BLaER1 (cell line): ENCODE data around the gene IL13.
"Not testable (repeated sequence)": the region's sequence is repeated elsewhere in the genome, so short reads cannot be mapped to it uniquely, and the experiment has no call there.

Experiments
- H3K27ac ChIP-seq: shearing (Covaris generic); formaldehyde crosslinking; 2 replicates; pipeline ENCODE4 v1.8.1; 2022
- H3K27me3 ChIP-seq: shearing (Covaris generic); formaldehyde crosslinking; 2 replicates; pipeline ENCODE4 v1.8.1; 2022
- H3K36me3 ChIP-seq: shearing (Covaris generic); formaldehyde crosslinking; 2 replicates; pipeline ENCODE4 v1.8.1; 2022
- H3K4me1 ChIP-seq: shearing (Covaris generic); formaldehyde crosslinking; 2 replicates; pipeline ENCODE4 v1.8.1; 2022
- H3K4me2 ChIP-seq: shearing (Covaris generic); formaldehyde crosslinking; 2 replicates; pipeline ENCODE4 v1.8.1; 2022
- H3K4me3 ChIP-seq: shearing (Covaris generic); formaldehyde crosslinking; 2 replicates; pipeline ENCODE4 v1.8.1; 2022
- H3K9ac ChIP-seq: shearing (Covaris generic); formaldehyde crosslinking; 2 replicates; pipeline ENCODE4 v1.8.1; 2022
- H3K9me3 ChIP-seq: shearing (Covaris generic); formaldehyde crosslinking; 2 replicates; pipeline ENCODE4 v1.8.1; 2022
- H4K20me1 ChIP-seq: shearing (Covaris generic); formaldehyde crosslinking; 2 replicates; pipeline ENCODE4 v1.8.1; 2022
- Cebpa-rat ChIP-seq: shearing (Covaris generic); IDR thresholded peaks from 2 replicates; pipeline ENCODE4 v1.8.1; 2022

Gene IL13

GRCh38 chr5:132686193-132686592 lies 28.2 kb downstream of the IL13 start:
- no peaks in the 10 kb centered on the region for H4K20me1 ChIP-seq
- H3K4me2 ChIP-seq, result no peak overlapping the region
- no peaks in the 10 kb centered on the region for H3K9me3 ChIP-seq
- H3K9ac ChIP-seq, result no peak overlapping the region
- no peak overlapping the region for H3K4me3 ChIP-seq
- no peaks in the 10 kb centered on the region for H3K27me3 ChIP-seq
- no peaks in the 10 kb centered on the region for H3K36me3 ChIP-seq
- TF ChIP-seq Cebpa-rat, result no peak
- H3K4me1 ChIP-seq, result peaks cover 42% of the 10 kb centered on the region
- no peak overlapping the region for H3K27ac ChIP-seq

- Histone ChIP-seq H3K4me3 (no peak overlapping the region), H3K27ac (no peak overlapping the region)
Observed at GRCh38 chr5:132687995-132688394, 30.0 kb downstream of the IL13 start.

GRCh38 chr5:132688536-132689339 lies 30.8 kb downstream of the IL13 start:
- Histone ChIP-seq H3K4me2 (no peak overlapping the region), H3K27me3 (no peaks in the 10 kb centered on the region), H3K36me3 (no peaks in the 10 kb centered on the region), H3K4me3 (no peak overlapping the region), H3K9ac (no peak overlapping the region), H4K20me1 (no peaks in the 10 kb centered on the region), H3K27ac (no peak overlapping the region), H3K4me1 (peaks cover 36% of the 10 kb centered on the region), H3K9me3 (no peaks in the 10 kb centered on the region)
- TF ChIP-seq Cebpa-rat, result no peak

More at GRCh38 chr5:132687995-132688394, 30.0 kb downstream of the IL13 start:
- H3K27me3 ChIP-seq, result no peaks in the 10 kb centered on the region
- peaks cover 36% of the 10 kb centered on the region for H3K4me1 ChIP-seq
- H3K9ac ChIP-seq, result no peak overlapping the region
- H3K9me3 ChIP-seq, result no peaks in the 10 kb centered on the region
- no peak for TF ChIP-seq Cebpa-rat
- no peak overlapping the region for H3K4me2 ChIP-seq
- H3K36me3 ChIP-seq, result no peaks in the 10 kb centered on the region
- no peaks in the 10 kb centered on the region for H4K20me1 ChIP-seq

GRCh38 chr5:132689513-132689912 lies 31.5 kb downstream of the IL13 start:
- Histone ChIP-seq H3K27ac (no peak overlapping the region), H3K4me2 (no peak overlapping the region)

GRCh38 chr5:132690156-132690555 lies 32.2 kb downstream of the IL13 start:
- Histone ChIP-seq H3K4me3 (no peak overlapping the region), H3K27me3 (no peaks in the 10 kb centered on the region), H3K36me3 (0 out of 2 replicates have a peak, but pooled peaks cover 5% of the 10 kb centered on the region), H3K9me3 (no peaks in the 10 kb centered on the region), H3K9ac (no peak overlapping the region), H3K4me2 (no peak overlapping the region; the same call in 1 of the 2 replicates), H3K27ac (no peak overlapping the region), H4K20me1 (no peaks in the 10 kb centered on the region), H3K4me1 (peaks cover 24% of the 10 kb centered on the region)
- no peak for TF ChIP-seq Cebpa-rat

More at GRCh38 chr5:132689513-132689912, 31.5 kb downstream of the IL13 start:
- Histone ChIP-seq H3K27me3 (no peaks in the 10 kb centered on the region), H3K4me1 (peaks cover 30% of the 10 kb centered on the region), H3K36me3 (0 out of 2 replicates have a peak, but pooled peaks cover 3% of the 10 kb centered on the region), H3K9ac (no peak overlapping the region), H3K9me3 (no peaks in the 10 kb centered on the region), H3K4me3 (no peak overlapping the region), H4K20me1 (no peaks in the 10 kb centered on the region)
- no peak for TF ChIP-seq Cebpa-rat

- H3K27me3 ChIP-seq, H4K20me1 ChIP-seq, H3K9me3 ChIP-seq, H3K27ac ChIP-seq, H3K4me2 ChIP-seq, H3K36me3 ChIP-seq, H3K4me3 ChIP-seq, H3K9ac ChIP-seq: not testable (repeated sequence)
- peaks cover 13% of the 10 kb centered on the region; the same call in 1 of the 2 replicates for H3K4me1 ChIP-seq
Observed at GRCh38 chr5:132691755-132692631, 34.0 kb downstream of the IL13 start.

- no peak overlapping the region for H3K9ac ChIP-seq
- peaks cover 9% of the 10 kb centered on the region for H3K36me3 ChIP-seq
- no peak overlapping the region for H3K27ac ChIP-seq
- no peaks in the 10 kb centered on the region for H3K9me3 ChIP-seq
- H3K4me1 ChIP-seq, result peaks cover 13% of the 10 kb centered on the region; the same call in 1 of the 2 replicates
- H4K20me1 ChIP-seq, result no peaks in the 10 kb centered on the region
- H3K4me2 ChIP-seq, result no peak overlapping the region
- no peak for TF ChIP-seq Cebpa-rat
- H3K27me3 ChIP-seq, result no peaks in the 10 kb centered on the region
- no peak overlapping the region for H3K4me3 ChIP-seq
Observed at GRCh38 chr5:132692632-132692967, 34.6 kb downstream of the IL13 start.

- no peaks in the 10 kb centered on the region for H4K20me1 ChIP-seq
- no peak overlapping the region for H3K4me2 ChIP-seq
- H3K4me1 ChIP-seq, result no peaks in the 10 kb centered on the region
- peaks cover 38% of the 10 kb centered on the region for H3K36me3 ChIP-seq
- H3K9me3 ChIP-seq, result no peaks in the 10 kb centered on the region
- H3K9ac ChIP-seq, result no peak overlapping the region
- no peak for TF ChIP-seq Cebpa-rat
- H3K4me3 ChIP-seq, result no peak overlapping the region
- H3K27ac ChIP-seq, result no peak overlapping the region
- no peaks in the 10 kb centered on the region for H3K27me3 ChIP-seq
Observed at GRCh38 chr5:132695956-132696355, 38.0 kb downstream of the IL13 start.

GRCh38 chr5:132704875-132705274 lies 46.9 kb downstream of the IL13 start:
- H4K20me1 ChIP-seq, result no peaks in the 10 kb centered on the region
- no peaks in the 10 kb centered on the region for H3K27me3 ChIP-seq
- no peaks in the 10 kb centered on the region for H3K9me3 ChIP-seq
- no peak overlapping the region for H3K4me2 ChIP-seq
- H3K4me3 ChIP-seq, result no peak overlapping the region
- no peaks in the 10 kb centered on the region for H3K4me1 ChIP-seq
- no peak overlapping the region for H3K9ac ChIP-seq
- TF ChIP-seq Cebpa-rat, result no peak
- H3K27ac ChIP-seq, result no peak overlapping the region
- H3K36me3 ChIP-seq, result peaks cover 20% of the 10 kb centered on the region

- TF ChIP-seq Cebpa-rat, result no peak
- H3K9ac ChIP-seq, result no peak overlapping the region
- H3K27me3 ChIP-seq, result no peaks in the 10 kb centered on the region
- no peaks in the 10 kb centered on the region for H3K4me1 ChIP-seq
- no peaks in the 10 kb centered on the region for H4K20me1 ChIP-seq
- no peak overlapping the region for H3K27ac ChIP-seq
- peaks cover 6% of the 10 kb centered on the region; the same call in 1 of the 2 replicates for H3K36me3 ChIP-seq
- H3K4me2 ChIP-seq, result no peak overlapping the region
- no peaks in the 10 kb centered on the region for H3K9me3 ChIP-seq
- no peak overlapping the region for H3K4me3 ChIP-seq
Observed at GRCh38 chr5:132708645-132709044, 50.7 kb downstream of the IL13 start.
